HepG2 (cell line): Measurements from ENCODE around the gene PSKH1. TPM values are rescaled to one million over a fixed set of nuclear protein-coding genes. Genes with fewer than 3 reads are reported as not detected.

Experiments used
- AFF4 ChIP-seq: sonication (generic); formaldehyde crosslinking; IDR thresholded peaks from 2 replicates; pipeline ENCODE4 v1.4.0; 2020; ENCODE audit warnings: missing genetic modification reagents
- ARHGAP35 ChIP-seq: sonication (generic); formaldehyde crosslinking; IDR thresholded peaks from 2 replicates; pipeline ENCODE4 v1.9.0; 2022; ENCODE audit warnings: mild to moderate bottlenecking, inconsistent platforms, moderate library complexity, missing genetic modification reagents, borderline replicate concordance
- DZIP1 ChIP-seq: sonication (generic); formaldehyde crosslinking; IDR thresholded peaks from 2 replicates; pipeline ENCODE4 v1.5.0; 2020; ENCODE audit warnings: mild to moderate bottlenecking, missing genetic modification reagents
- HIC2 ChIP-seq: sonication (generic); formaldehyde crosslinking; IDR thresholded peaks from 2 replicates; pipeline ENCODE4 v1.9.0; 2022; ENCODE audit warnings: low read depth, missing genetic modification reagents
- NCOA1 ChIP-seq: sonication (generic); formaldehyde crosslinking; IDR thresholded peaks from 2 replicates; pipeline ENCODE4 v1.9.0; 2021; ENCODE audit warnings: missing genetic modification reagents
- PHF21A ChIP-seq: sonication (generic); formaldehyde crosslinking; IDR thresholded peaks from 2 replicates; pipeline ENCODE4 v1.5.0; 2020; ENCODE audit warnings: mild to moderate bottlenecking, missing genetic modification reagents
- PTBP1 ChIP-seq: fragments of 200-400 bp; formaldehyde crosslinking; IDR thresholded peaks from 2 replicates; pipeline ENCODE4 v1.6.1; 2018; ENCODE audit warnings: low read length, low read depth; ENCODE audit not compliant: poor library complexity, severe bottlenecking
- THYN1 ChIP-seq: sonication (generic); formaldehyde crosslinking; IDR thresholded peaks from 2 replicates; pipeline ENCODE4 v1.8.1; 2023; ENCODE audit warnings: low read depth, mild to moderate bottlenecking, moderate library complexity, missing genetic modification reagents, borderline replicate concordance
- ZBTB38 ChIP-seq: sonication (generic); formaldehyde crosslinking; IDR thresholded peaks from 2 replicates; pipeline ENCODE4 v1.5.1; 2020; ENCODE audit warnings: mild to moderate bottlenecking, missing genetic modification reagents
- ZBTB7B ChIP-seq: sonication (generic); formaldehyde crosslinking; IDR thresholded peaks from 2 replicates; pipeline ENCODE4 v1.4.0; 2020; ENCODE audit warnings: missing genetic modification reagents
- ZNF224 ChIP-seq: sonication (generic); formaldehyde crosslinking; IDR thresholded peaks from 2 replicates; pipeline ENCODE4 v1.5.0; 2020; ENCODE audit warnings: mild to moderate bottlenecking, missing genetic modification reagents
- ZNF44 ChIP-seq: sonication (generic); formaldehyde crosslinking; IDR thresholded peaks from 2 replicates; pipeline ENCODE4 v1.5.1; 2020; ENCODE audit warnings: mild to moderate bottlenecking, missing genetic modification reagents
- ZNF513 ChIP-seq: sonication (generic); formaldehyde crosslinking; conservative IDR thresholded peaks from 2 replicates; pipeline ENCODE4 v1.5.0; 2020; ENCODE audit warnings: missing genetic modification reagents
- ZNF572 ChIP-seq: sonication (generic); formaldehyde crosslinking; IDR thresholded peaks from 2 replicates; pipeline ENCODE4 v1.5.1; 2020; ENCODE audit warnings: mild to moderate bottlenecking, missing genetic modification reagents
- ZNF770 ChIP-seq: sonication (generic); formaldehyde crosslinking; IDR thresholded peaks from 2 replicates; pipeline ENCODE4 v1.5.0; 2020; ENCODE audit warnings: mild to moderate bottlenecking, missing genetic modification reagents
- polyA plus RNA-seq, 8 experiments: library from polyadenylated mRNA; depleted of rRNA in 3 of 8; stranded (reverse) in 7 of 8; unstranded in 1 of 8; fragments of >200 nt; fragmentation: Illumina TruSeq in 4 of 8; extraction: Trizol in 4 of 8; gene quantifications; 2 replicates each; pipeline versions ENCODE4 v1.2.1 to v1.2.3, GENCODE V29; 2011 to 2016; ENCODE audit warnings: low read depth in 4 of 8, missing spikeins in 1 of 8, mixed read lengths in 1 of 8; ENCODE audit not compliant: insufficient read depth in 1 of 8
- total RNA-seq, 5 experiments: library from RNA; depleted of rRNA; stranded (reverse); fragments of >200 nt; fragmentation: Illumina TruSeq; extraction: Trizol; gene quantifications; 2 replicates each; pipeline ENCODE4 v1.2.3, GENCODE V29; 2016; ENCODE audit warnings: low read depth in 1 of 5

PSKH1 gene
- total and polyA plus RNA-seq, 2 of the 13 experiments (the other 11 are each of a cell fraction or from before 2014, with no cell fraction given) = 8.4 to 19.1 TPM

GRCh38 chr16:67968400-67969253, 75.6 kb downstream of the PSKH1 start, which contains the start of gene SLC12A4 (continued):
- TF ChIP-seq ZBTB7B (CRISPR knock-in tag) = peak; percentile 99
- peak; percentile 85 for TF ChIP-seq ZNF770 (CRISPR knock-in tag)
- TF ChIP-seq ZBTB38 = peak; percentile 17; the same call in 1 of the 2 replicates
- TF ChIP-seq THYN1 (CRISPR knock-in tag) = no peak
- no peak for TF ChIP-seq ZNF572
- peak; percentile 51; the same call in 1 of the 2 replicates for TF ChIP-seq ARHGAP35 (CRISPR knock-in tag)
- TF ChIP-seq AFF4 (CRISPR knock-in tag) = no peak
- peak; percentile 33; the same call in 1 of the 2 replicates for TF ChIP-seq DZIP1 (CRISPR knock-in tag)
- TF ChIP-seq ZNF224 (CRISPR knock-in tag) = peak; percentile 86; the same call in 1 of the 2 replicates
- peak; percentile 32; the same call in 1 of the 2 replicates for TF ChIP-seq ZNF44 (CRISPR knock-in tag)
- TF ChIP-seq NCOA1 = no peak
- TF ChIP-seq HIC2 (CRISPR knock-in tag) = peak; percentile 60; the same call in 1 of the 2 replicates
- TF ChIP-seq PTBP1 = no peak
- no peak for TF ChIP-seq ZNF513 (CRISPR knock-in tag)
- peak; percentile 64 for TF ChIP-seq PHF21A (CRISPR knock-in tag)
